Caco-2 (cell line): Measurements from ENCODE around the gene ZBTB2. TPM values are rescaled to one million over a fixed set of nuclear protein-coding genes. Genes with fewer than 3 reads are reported as not detected.

Source experiments
- BruUV-seq: library from RNA; stranded (reverse); fragments of 400-500 nt; replicated peaks from 2 replicates; lab custom pipeline; 2021; lab: Mats Ljungman, UMichigan
- CTCF ChIA-PET: fragments of 300-600 bp; sonication (Branson Sonifier 250); formaldehyde crosslinking; loops from one replicate; lab custom pipeline; 2022; ENCODE audit warnings: antibody characterized with exemption; lab: Charles Lee
- POLR2A ChIA-PET: fragments of 300-600 bp; sonication (Branson Sonifier 250); formaldehyde crosslinking; loops from one replicate; lab custom pipeline; 2022; ENCODE audit warnings: antibody characterized with exemption; lab: Charles Lee
- DNase-seq, 2 experiments: peaks; one replicate each; pipeline versions ENCODE4 v3.0.0 to v3.0.0-alpha.2; 2020 to 2022
- H3K27me3 ChIP-seq: replicated peaks from 2 replicates; pipeline ENCODE4 v1.6.0; 2011; ENCODE audit warnings: low read length; ENCODE audit not compliant: control insufficient read depth, insufficient read depth
- H3K36me3 ChIP-seq: 2 replicates; pipeline ENCODE4 v1.5.1; 2011; ENCODE audit warnings: low read length; ENCODE audit not compliant: control insufficient read depth, insufficient read depth
- H3K4me1 ChIP-seq: fragments of 250-450 bp; sonication (Bioruptor Pico); 2 replicates; pipeline ENCODE4 v1.5.1; 2020; ENCODE audit warnings: mild to moderate bottlenecking
- H3K4me3 ChIP-seq: 2 replicates; pipeline ENCODE4 v1.5.1; 2011; ENCODE audit warnings: low read depth, mild to moderate bottlenecking, control low read depth, low read length
- H3K9me3 ChIP-seq: fragments of 250-450 bp; sonication (Bioruptor Pico); 2 replicates; pipeline ENCODE4 v1.5.1; 2020; ENCODE audit warnings: mild to moderate bottlenecking, moderate library complexity
- H3K27ac Mint-ChIP-seq: one replicate; pipeline ENCODE4 v1.8.0; 2022; ENCODE audit warnings: mixed read lengths; ENCODE audit not compliant: unreplicated experiment
- H3K27me3 Mint-ChIP-seq: one replicate; pipeline ENCODE4 v1.8.0; 2022; ENCODE audit warnings: mixed read lengths; ENCODE audit not compliant: insufficient read depth, unreplicated experiment
- H3K36me3 Mint-ChIP-seq: one replicate; pipeline ENCODE4 v1.8.0; 2022; ENCODE audit warnings: mild to moderate bottlenecking, mixed read lengths; ENCODE audit not compliant: insufficient read depth, unreplicated experiment
- H3K4me1 Mint-ChIP-seq: one replicate; pipeline ENCODE4 v1.8.0; 2022; ENCODE audit warnings: low read depth, mixed read lengths; ENCODE audit not compliant: unreplicated experiment
- H3K4me3 Mint-ChIP-seq: one replicate; pipeline ENCODE4 v1.8.0; 2022; ENCODE audit warnings: mild to moderate bottlenecking, moderate library complexity, mixed read lengths; ENCODE audit not compliant: unreplicated experiment
- H3K9me3 Mint-ChIP-seq: one replicate; pipeline ENCODE4 v1.8.0; 2022; ENCODE audit warnings: mixed read lengths; ENCODE audit not compliant: unreplicated experiment
- CTCF ChIP-seq, 2 experiments: fragments of 200-600 bp in 1 of 2; IDR thresholded peaks; 1 replicate in 1 of 2; 2 replicates in 1 of 2; pipeline versions ENCODE4 v1.5.1 to v1.8.0; 2011 to 2022; ENCODE audit warnings: antibody characterized with exemption in 1 of 2, control low read depth in 1 of 2, inconsistent platforms in 1 of 2, low read depth in 1 of 2, low read length in 1 of 2, mild to moderate bottlenecking in 1 of 2, moderate library complexity in 1 of 2; ENCODE audit not compliant: insufficient read depth in 1 of 2, severe bottlenecking in 1 of 2, unreplicated experiment in 1 of 2
- intact Hi-C: fragments of 100-400 bp; cut with micrococcal nuclease; formaldehyde crosslinking; loops from one replicate; pipeline ENCODE4 v1.10.0; 2022; ENCODE audit not compliant: unreplicated experiment
- total RNA-seq: library from RNA; stranded (reverse); gene quantifications from 2 replicates; pipeline ENCODE4 v1.2.3, GENCODE V29; 2022

The ZBTB2 gene
- total RNA-seq, 1 experiment from 2014 or later: 23.9 TPM

GRCh38 chr6:151393410-151393809 is 2.1 kb upstream of the ZBTB2 start:
- peak overlapping the region; percentile 88 for H3K4me3 Mint-ChIP-seq
- intact Hi-C loops: no loop called here
- no peaks in the 10 kb centered on the region for H3K27me3 Mint-ChIP-seq
- H3K27ac Mint-ChIP-seq: peak overlapping the region; percentile 36
- no peaks in the 10 kb centered on the region for H3K27me3 ChIP-seq
- ChIA-PET POLR2A (no interaction called here), CTCF (no interaction called here)
- no peaks in the 10 kb centered on the region for H3K9me3 ChIP-seq
- H3K36me3 ChIP-seq: no peaks in the 10 kb centered on the region
- H3K4me3 ChIP-seq: 0 out of 2 replicates have a peak overlapping the region, but pooled peaks have one; percentile 72
- peaks cover 17% of the 10 kb centered on the region for H3K4me1 ChIP-seq
- no peaks in the 10 kb centered on the region for H3K9me3 Mint-ChIP-seq
- peaks cover 31% of the 10 kb centered on the region for H3K36me3 Mint-ChIP-seq
- BruUV-seq: no TSS peak
- no peak for TF ChIP-seq CTCF (IDR thresholded peaks at IDR 0.05; ENCODE audit: insufficient read depth in 1 of 2, low read depth in 1 of 2, low read length in 1 of 2, severe bottlenecking in 1 of 2, unreplicated experiment in 1 of 2)
- no peak for DNase-seq
- H3K4me1 Mint-ChIP-seq: peaks cover 18% of the 10 kb centered on the region

GRCh38 chr6:151392427-151392826 is 1.1 kb upstream of the ZBTB2 start:
- H3K9me3 Mint-ChIP-seq: no peaks in the 10 kb centered on the region
- POLR2A ChIA-PET: no interaction called here
- TF ChIP-seq CTCF (IDR thresholded peaks at IDR 0.05; ENCODE audit: insufficient read depth in 1 of 2, low read depth in 1 of 2, low read length in 1 of 2, severe bottlenecking in 1 of 2, unreplicated experiment in 1 of 2): no peak

GRCh38 chr6:151390851-151391470 is 398 bp downstream of the ZBTB2 start:
- peaks cover 16% of the 10 kb centered on the region for H3K36me3 Mint-ChIP-seq
- CTCF ChIA-PET: interaction anchor here (0.6 kb wide), 1 partner anchor 483 kb away, joined by 4 read pairs; no protein-coding TSS in a partner anchor
- peak overlapping the region; percentile 72 for H3K4me3 ChIP-seq
- H3K27me3 Mint-ChIP-seq: no peaks in the 10 kb centered on the region
- no peaks in the 10 kb centered on the region for H3K27me3 ChIP-seq
- H3K4me1 Mint-ChIP-seq: peaks cover 18% of the 10 kb centered on the region
- peak overlapping the region; percentile 88 for H3K27ac Mint-ChIP-seq
- no TSS peak for BruUV-seq
- peaks cover 1% of the 10 kb centered on the region; the same call in 1 of the 2 replicates for H3K36me3 ChIP-seq
- DNase-seq: peak; percentile 74 to 78
- H3K4me3 Mint-ChIP-seq: peak overlapping the region; percentile 88
- intact Hi-C loops: loop anchor here (2.0 kb wide), 1 partner anchor 62 kb away; the partner anchor contains the start of gene RMND1
- POLR2A ChIA-PET: interaction anchor here (0.6 to 1.0 kb wide), 2 partner anchors 842 to 850 kb away, joined by 4 to 8 read pairs; no protein-coding TSS in a partner anchor
- no peak for TF ChIP-seq CTCF (IDR thresholded peaks at IDR 0.05; ENCODE audit: insufficient read depth in 1 of 2, low read depth in 1 of 2, low read length in 1 of 2, severe bottlenecking in 1 of 2, unreplicated experiment in 1 of 2)
- peaks cover 17% of the 10 kb centered on the region for H3K4me1 ChIP-seq
- no peaks in the 10 kb centered on the region for H3K9me3 Mint-ChIP-seq
- H3K9me3 ChIP-seq: no peaks in the 10 kb centered on the region

More at GRCh38 chr6:151392427-151392826, 1.1 kb upstream of the ZBTB2 start:
- Mint-ChIP-seq H3K4me1 (peaks cover 18% of the 10 kb centered on the region), H3K27ac (peak overlapping the region; percentile 88), H3K27me3 (no peaks in the 10 kb centered on the region), H3K4me3 (peak overlapping the region; percentile 88), H3K36me3 (peaks cover 21% of the 10 kb centered on the region)
- TSS peak; percentile 38 for BruUV-seq
- no peak for DNase-seq
- H3K4me1 ChIP-seq: peaks cover 17% of the 10 kb centered on the region
- no peaks in the 10 kb centered on the region for H3K27me3 ChIP-seq
- intact Hi-C loops: no loop called here
- no peaks in the 10 kb centered on the region for H3K9me3 ChIP-seq
- CTCF ChIA-PET: no interaction called here
- peak overlapping the region; percentile 72 for H3K4me3 ChIP-seq
- peaks cover 1% of the 10 kb centered on the region; the same call in 1 of the 2 replicates for H3K36me3 ChIP-seq
